Measurements from ENCODE around the gene ADAMTS7.
"Not testable (repeated sequence)": the region's sequence is repeated elsewhere in the genome, so short reads cannot be mapped to it uniquely, and the experiment has no call there.

GRCh38 chr15:78839151-78839550 lies 27.9 kb upstream of the ADAMTS7 start:
- not testable (repeated sequence) for TF ChIP-seq POLR2A, POLR2AphosphoS5 (IDR thresholded peaks at IDR 0.05; ENCODE audit: low read depth, low read length)
